Liver (tissue), 3 donors: ENCODE measurements around the gene TTC3.

ENCODE experiments used
- CTCF ChIP-seq: fragments of 150-350 bp; IDR thresholded peaks from 2 replicates; pipeline ENCODE4 v1.5.1; 2017; ENCODE audit warnings: improper control_type of control experiment, low read depth, low read length; ENCODE audit not compliant: missing input control
- EGR1 ChIP-seq, 2 donors: IDR thresholded peaks; 2 replicates each; pipeline ENCODE4 v1.6.1; 2016 to 2018; ENCODE audit warnings: antibody characterized with exemption in 2 of 2, low read depth in 2 of 2
- FOXA1 ChIP-seq: IDR thresholded peaks from 2 replicates; pipeline ENCODE4 v1.6.1; 2016; ENCODE audit warnings: antibody characterized with exemption
- GABPA ChIP-seq, 2 donors: IDR thresholded peaks in 1 of 2; conservative IDR thresholded peaks in 1 of 2; 2 replicates each; pipeline ENCODE4 v1.6.1; 2016; ENCODE audit warnings: antibody characterized with exemption in 2 of 2, mild to moderate bottlenecking in 1 of 2, moderate library complexity in 1 of 2
- HNF4G ChIP-seq: IDR thresholded peaks from 2 replicates; pipeline ENCODE4 v1.6.1; 2016; ENCODE audit warnings: antibody characterized with exemption
- JUND ChIP-seq, 2 donors: IDR thresholded peaks; 2 replicates each; pipeline ENCODE4 v1.6.1; 2016; ENCODE audit warnings: antibody characterized with exemption in 2 of 2
- MAX ChIP-seq: IDR thresholded peaks from 2 replicates; pipeline ENCODE4 v1.6.1; 2016; ENCODE audit warnings: antibody characterized with exemption
- RAD21 ChIP-seq, 2 donors: IDR thresholded peaks; 2 replicates each; pipeline ENCODE4 v1.6.1; 2016; ENCODE audit warnings: antibody characterized with exemption in 2 of 2, mild to moderate bottlenecking in 2 of 2
- REST ChIP-seq: IDR thresholded peaks from 2 replicates; pipeline ENCODE4 v1.6.1; 2016; ENCODE audit warnings: antibody characterized with exemption, mild to moderate bottlenecking
- RXRA ChIP-seq, 2 donors: IDR thresholded peaks; 2 replicates each; pipeline ENCODE4 v1.6.1; 2017 to 2018; ENCODE audit warnings: antibody characterized with exemption in 2 of 2, mild to moderate bottlenecking in 1 of 2
- TAF1 ChIP-seq: conservative IDR thresholded peaks from 2 replicates; pipeline ENCODE4 v1.6.1; 2016; ENCODE audit warnings: antibody characterized with exemption, mild to moderate bottlenecking
- YY1 ChIP-seq: IDR thresholded peaks from 2 replicates; pipeline ENCODE4 v1.6.1; 2016; ENCODE audit warnings: antibody characterized with exemption, mild to moderate bottlenecking
- TF ChIP-seq, protein P1 (sequence below): IDR thresholded peaks from 2 replicates; pipeline ENCODE4 v1.6.1; 2016; ENCODE audit warnings: antibody characterized with exemption
- donor health status: healthy.
- donor health status: healthy.

DNA sequence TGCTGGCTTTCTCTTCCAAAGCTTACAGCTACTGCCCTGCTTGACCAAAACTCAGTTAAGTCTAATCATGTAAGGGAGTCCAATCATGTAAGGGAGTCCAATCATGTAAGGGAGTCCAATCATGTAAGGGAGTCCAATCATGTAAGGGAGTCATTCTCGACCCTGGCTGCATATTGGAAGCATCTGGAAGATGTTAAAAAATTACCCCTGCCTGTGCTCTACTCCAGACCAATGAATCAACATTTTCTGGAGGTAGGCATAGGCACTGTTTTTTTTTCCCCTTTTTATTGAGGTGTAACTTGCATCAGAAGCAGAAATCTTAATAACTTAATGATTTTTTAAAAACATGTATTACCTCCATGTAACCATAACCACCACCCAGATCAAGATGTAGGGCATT, 9.6 kb upstream of the TTC3 start:
- TF ChIP-seq CTCF (no peak), YY1 (no peak), EGR1 (IDR thresholded peaks at IDR 0.05; ENCODE audit: low read depth in 2 of 2) (no peak), GABPA (IDR thresholded peaks at IDR 0.05 in 1 of 2, conservative IDR thresholded peaks at IDR 0.05 in 1 of 2) (no peak), REST (no peak), JUND (IDR thresholded peaks at IDR 0.05) (no peak), TAF1 (no peak), FOXA1 (no peak), MAX (no peak), HNF4G (no peak), RAD21 (IDR thresholded peaks at IDR 0.05) (no peak), RXRA (IDR thresholded peaks at IDR 0.05) (no peak)
- TF ChIP-seq, protein P1, sequence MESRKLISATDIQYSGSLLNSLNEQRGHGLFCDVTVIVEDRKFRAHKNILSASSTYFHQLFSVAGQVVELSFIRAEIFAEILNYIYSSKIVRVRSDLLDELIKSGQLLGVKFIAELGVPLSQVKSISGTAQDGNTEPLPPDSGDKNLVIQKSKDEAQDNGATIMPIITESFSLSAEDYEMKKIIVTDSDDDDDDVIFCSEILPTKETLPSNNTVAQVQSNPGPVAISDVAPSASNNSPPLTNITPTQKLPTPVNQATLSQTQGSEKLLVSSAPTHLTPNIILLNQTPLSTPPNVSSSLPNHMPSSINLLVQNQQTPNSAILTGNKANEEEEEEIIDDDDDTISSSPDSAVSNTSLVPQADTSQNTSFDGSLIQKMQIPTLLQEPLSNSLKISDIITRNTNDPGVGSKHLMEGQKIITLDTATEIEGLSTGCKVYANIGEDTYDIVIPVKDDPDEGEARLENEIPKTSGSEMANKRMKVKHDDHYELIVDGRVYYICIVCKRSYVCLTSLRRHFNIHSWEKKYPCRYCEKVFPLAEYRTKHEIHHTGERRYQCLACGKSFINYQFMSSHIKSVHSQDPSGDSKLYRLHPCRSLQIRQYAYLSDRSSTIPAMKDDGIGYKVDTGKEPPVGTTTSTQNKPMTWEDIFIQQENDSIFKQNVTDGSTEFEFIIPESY, result no peak
